Fibroblast of lung (primary cell): Measurements from ENCODE around the gene SLCO1C1.

Source experiments
- EZH2 ChIP-seq: IDR thresholded peaks from 2 replicates; pipeline ENCODE4 v1.5.1; 2012; ENCODE audit warnings: low read length, control low read depth, mild to moderate bottlenecking; ENCODE audit errors: missing control alignments
- TF ChIP-seq, protein P1 (sequence below), 2 donors: IDR thresholded peaks in 1 of 2; conservative IDR thresholded peaks in 1 of 2; 1 replicate in 1 of 2; 2 replicates in 1 of 2; pipeline ENCODE4 v1.5.1; 2011 to 2012; ENCODE audit warnings: low read length in 2 of 2, control low read depth in 1 of 2, inconsistent platforms in 1 of 2, low read depth in 1 of 2, mild to moderate bottlenecking in 1 of 2

GRCh38 chr12:20656600-20656999 lies 38.5 kb upstream of the SLCO1C1 start:
- TF ChIP-seq, protein P1, sequence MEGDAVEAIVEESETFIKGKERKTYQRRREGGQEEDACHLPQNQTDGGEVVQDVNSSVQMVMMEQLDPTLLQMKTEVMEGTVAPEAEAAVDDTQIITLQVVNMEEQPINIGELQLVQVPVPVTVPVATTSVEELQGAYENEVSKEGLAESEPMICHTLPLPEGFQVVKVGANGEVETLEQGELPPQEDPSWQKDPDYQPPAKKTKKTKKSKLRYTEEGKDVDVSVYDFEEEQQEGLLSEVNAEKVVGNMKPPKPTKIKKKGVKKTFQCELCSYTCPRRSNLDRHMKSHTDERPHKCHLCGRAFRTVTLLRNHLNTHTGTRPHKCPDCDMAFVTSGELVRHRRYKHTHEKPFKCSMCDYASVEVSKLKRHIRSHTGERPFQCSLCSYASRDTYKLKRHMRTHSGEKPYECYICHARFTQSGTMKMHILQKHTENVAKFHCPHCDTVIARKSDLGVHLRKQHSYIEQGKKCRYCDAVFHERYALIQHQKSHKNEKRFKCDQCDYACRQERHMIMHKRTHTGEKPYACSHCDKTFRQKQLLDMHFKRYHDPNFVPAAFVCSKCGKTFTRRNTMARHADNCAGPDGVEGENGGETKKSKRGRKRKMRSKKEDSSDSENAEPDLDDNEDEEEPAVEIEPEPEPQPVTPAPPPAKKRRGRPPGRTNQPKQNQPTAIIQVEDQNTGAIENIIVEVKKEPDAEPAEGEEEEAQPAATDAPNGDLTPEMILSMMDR (conservative IDR thresholded peaks at IDR 0.05 in 1 of 2, IDR thresholded peaks at IDR 0.05 in 1 of 2; ENCODE audit: low read depth in 1 of 2, low read length in 2 of 2), result no peak
- TF ChIP-seq EZH2, result no peak
